GM21737 (cell line): ENCODE measurements around the gene ATG14.

Source experiments
- ATAC-seq: cut with Tn5 transposase; IDR thresholded peaks from one replicate; pipeline ENCODE4 v1.9.1; 2021; ENCODE audit warnings: mild to moderate bottlenecking, moderate library complexity; ENCODE audit not compliant: unreplicated experiment

The ATG14 gene

GRCh38 chr14:55323910-55324309 is 87.7 kb downstream of the ATG14 start:
- no peak for ATAC-seq

- ATAC-seq = no peak
Measured at GRCh38 chr14:55318694-55319093, 92.9 kb downstream of the ATG14 start.

GRCh38 chr14:55317542-55318306 is 93.9 kb downstream of the ATG14 start:
- no peak for ATAC-seq

GRCh38 chr14:55316564-55316963 is 95.1 kb downstream of the ATG14 start:
- no peak for ATAC-seq
